Measurements from ENCODE around the gene AFP. TPM values are rescaled to one million over a fixed set of nuclear protein-coding genes. Genes with fewer than 3 reads are reported as not detected.

The AFP gene
- total and polyA plus RNA-seq, 2 of the 13 experiments (the other 11 are each of a cell fraction or from before 2014, with no cell fraction given), result 9,434 to 13,105 TPM

DNA sequence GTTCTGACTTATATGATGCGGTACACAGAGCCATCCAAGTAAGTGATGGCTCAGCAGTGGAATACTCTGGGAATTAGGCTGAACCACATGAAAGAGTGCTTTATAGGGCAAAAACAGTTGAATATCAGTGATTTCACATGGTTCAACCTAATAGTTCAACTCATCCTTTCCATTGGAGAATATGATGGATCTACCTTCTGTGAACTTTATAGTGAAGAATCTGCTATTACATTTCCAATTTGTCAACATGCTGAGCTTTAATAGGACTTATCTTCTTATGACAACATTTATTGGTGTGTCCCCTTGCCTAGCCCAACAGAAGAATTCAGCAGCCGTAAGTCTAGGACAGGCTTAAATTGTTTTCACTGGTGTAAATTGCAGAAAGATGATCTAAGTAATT, 15.4 kb upstream of the AFP start (continued):
- TF ChIP-seq, protein P1, sequence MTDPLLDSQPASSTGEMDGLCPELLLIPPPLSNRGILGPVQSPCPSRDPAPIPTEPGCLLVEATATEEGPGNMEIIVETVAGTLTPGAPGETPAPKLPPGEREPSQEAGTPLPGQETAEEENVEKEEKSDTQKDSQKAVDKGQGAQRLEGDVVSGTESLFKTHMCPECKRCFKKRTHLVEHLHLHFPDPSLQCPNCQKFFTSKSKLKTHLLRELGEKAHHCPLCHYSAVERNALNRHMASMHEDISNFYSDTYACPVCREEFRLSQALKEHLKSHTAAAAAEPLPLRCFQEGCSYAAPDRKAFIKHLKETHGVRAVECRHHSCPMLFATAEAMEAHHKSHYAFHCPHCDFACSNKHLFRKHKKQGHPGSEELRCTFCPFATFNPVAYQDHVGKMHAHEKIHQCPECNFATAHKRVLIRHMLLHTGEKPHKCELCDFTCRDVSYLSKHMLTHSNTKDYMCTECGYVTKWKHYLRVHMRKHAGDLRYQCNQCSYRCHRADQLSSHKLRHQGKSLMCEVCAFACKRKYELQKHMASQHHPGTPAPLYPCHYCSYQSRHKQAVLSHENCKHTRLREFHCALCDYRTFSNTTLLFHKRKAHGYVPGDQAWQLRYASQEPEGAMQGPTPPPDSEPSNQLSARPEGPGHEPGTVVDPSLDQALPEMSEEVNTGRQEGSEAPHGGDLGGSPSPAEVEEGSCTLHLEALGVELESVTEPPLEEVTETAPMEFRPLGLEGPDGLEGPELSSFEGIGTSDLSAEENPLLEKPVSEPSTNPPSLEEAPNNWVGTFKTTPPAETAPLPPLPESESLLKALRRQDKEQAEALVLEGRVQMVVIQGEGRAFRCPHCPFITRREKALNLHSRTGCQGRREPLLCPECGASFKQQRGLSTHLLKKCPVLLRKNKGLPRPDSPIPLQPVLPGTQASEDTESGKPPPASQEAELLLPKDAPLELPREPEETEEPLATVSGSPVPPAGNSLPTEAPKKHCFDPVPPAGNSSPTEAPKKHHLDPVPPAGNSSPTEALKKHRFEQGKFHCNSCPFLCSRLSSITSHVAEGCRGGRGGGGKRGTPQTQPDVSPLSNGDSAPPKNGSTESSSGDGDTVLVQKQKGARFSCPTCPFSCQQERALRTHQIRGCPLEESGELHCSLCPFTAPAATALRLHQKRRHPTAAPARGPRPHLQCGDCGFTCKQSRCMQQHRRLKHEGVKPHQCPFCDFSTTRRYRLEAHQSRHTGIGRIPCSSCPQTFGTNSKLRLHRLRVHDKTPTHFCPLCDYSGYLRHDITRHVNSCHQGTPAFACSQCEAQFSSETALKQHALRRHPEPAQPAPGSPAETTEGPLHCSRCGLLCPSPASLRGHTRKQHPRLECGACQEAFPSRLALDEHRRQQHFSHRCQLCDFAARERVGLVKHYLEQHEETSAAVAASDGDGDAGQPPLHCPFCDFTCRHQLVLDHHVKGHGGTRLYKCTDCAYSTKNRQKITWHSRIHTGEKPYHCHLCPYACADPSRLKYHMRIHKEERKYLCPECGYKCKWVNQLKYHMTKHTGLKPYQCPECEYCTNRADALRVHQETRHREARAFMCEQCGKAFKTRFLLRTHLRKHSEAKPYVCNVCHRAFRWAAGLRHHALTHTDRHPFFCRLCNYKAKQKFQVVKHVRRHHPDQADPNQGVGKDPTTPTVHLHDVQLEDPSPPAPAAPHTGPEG (CRISPR knock-in tag; IDR thresholded peaks at IDR 0.05), result 0 out of 2 replicates have a peak, but pooled peaks have one; percentile 20
- TF ChIP-seq, protein P2, sequence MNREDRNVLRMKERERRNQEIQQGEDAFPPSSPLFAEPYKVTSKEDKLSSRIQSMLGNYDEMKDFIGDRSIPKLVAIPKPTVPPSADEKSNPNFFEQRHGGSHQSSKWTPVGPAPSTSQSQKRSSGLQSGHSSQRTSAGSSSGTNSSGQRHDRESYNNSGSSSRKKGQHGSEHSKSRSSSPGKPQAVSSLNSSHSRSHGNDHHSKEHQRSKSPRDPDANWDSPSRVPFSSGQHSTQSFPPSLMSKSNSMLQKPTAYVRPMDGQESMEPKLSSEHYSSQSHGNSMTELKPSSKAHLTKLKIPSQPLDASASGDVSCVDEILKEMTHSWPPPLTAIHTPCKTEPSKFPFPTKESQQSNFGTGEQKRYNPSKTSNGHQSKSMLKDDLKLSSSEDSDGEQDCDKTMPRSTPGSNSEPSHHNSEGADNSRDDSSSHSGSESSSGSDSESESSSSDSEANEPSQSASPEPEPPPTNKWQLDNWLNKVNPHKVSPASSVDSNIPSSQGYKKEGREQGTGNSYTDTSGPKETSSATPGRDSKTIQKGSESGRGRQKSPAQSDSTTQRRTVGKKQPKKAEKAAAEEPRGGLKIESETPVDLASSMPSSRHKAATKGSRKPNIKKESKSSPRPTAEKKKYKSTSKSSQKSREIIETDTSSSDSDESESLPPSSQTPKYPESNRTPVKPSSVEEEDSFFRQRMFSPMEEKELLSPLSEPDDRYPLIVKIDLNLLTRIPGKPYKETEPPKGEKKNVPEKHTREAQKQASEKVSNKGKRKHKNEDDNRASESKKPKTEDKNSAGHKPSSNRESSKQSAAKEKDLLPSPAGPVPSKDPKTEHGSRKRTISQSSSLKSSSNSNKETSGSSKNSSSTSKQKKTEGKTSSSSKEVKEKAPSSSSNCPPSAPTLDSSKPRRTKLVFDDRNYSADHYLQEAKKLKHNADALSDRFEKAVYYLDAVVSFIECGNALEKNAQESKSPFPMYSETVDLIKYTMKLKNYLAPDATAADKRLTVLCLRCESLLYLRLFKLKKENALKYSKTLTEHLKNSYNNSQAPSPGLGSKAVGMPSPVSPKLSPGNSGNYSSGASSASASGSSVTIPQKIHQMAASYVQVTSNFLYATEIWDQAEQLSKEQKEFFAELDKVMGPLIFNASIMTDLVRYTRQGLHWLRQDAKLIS (CRISPR knock-in tag; IDR thresholded peaks at IDR 0.05), result peak; percentile 87
